22Rv1 (cell line): ENCODE measurements around the gene UNC5A.

Source experiments
- H3K27ac ChIP-seq: fragments of 450-650 bp; 2 replicates; pipeline ENCODE4 v1.5.1; 2017
- CTCF ChIP-seq: fragments of 450-650 bp; IDR thresholded peaks from 2 replicates; pipeline ENCODE4 v1.5.1; 2017; ENCODE audit warnings: mild to moderate bottlenecking
- ZFX ChIP-seq: fragments of 450-650 bp; IDR thresholded peaks from 2 replicates; pipeline ENCODE4 v1.6.1; 2017; ENCODE audit warnings: antibody characterized with exemption, borderline replicate concordance

Gene UNC5A

GRCh38 chr5:176837707-176838115 lies 27.4 kb downstream of the UNC5A start:
- TF ChIP-seq CTCF (no peak), ZFX (no peak)
- H3K27ac ChIP-seq: no peak overlapping the region

GRCh38 chr5:176843673-176844072 lies 33.3 kb downstream of the UNC5A start:
- H3K27ac ChIP-seq: no peak overlapping the region
- no peak for TF ChIP-seq ZFX
- no peak for TF ChIP-seq CTCF

- no peak for TF ChIP-seq CTCF
- TF ChIP-seq ZFX: no peak
- no peak overlapping the region for H3K27ac ChIP-seq
These were observed 33.9 kb downstream of the UNC5A start for GRCh38 chr5:176844281-176844680.

- TF ChIP-seq CTCF (no peak), ZFX (no peak)
- no peak overlapping the region for H3K27ac ChIP-seq
These were observed 34.5 kb downstream of the UNC5A start for GRCh38 chr5:176844706-176845391.

- TF ChIP-seq CTCF: no peak
- no peak for TF ChIP-seq ZFX
- H3K27ac ChIP-seq: no peak overlapping the region
These were observed 35.0 kb downstream of the UNC5A start for GRCh38 chr5:176845392-176845713.

GRCh38 chr5:176846335-176847140 lies 36.2 kb downstream of the UNC5A start:
- TF ChIP-seq CTCF (no peak), ZFX (no peak)
- no peak overlapping the region for H3K27ac ChIP-seq

GRCh38 chr5:176847148-176847547 lies 36.8 kb downstream of the UNC5A start:
- TF ChIP-seq ZFX: no peak
- TF ChIP-seq CTCF: no peak
- no peak overlapping the region for H3K27ac ChIP-seq
